GM18873 (cell line): ENCODE data around the gene TPPP3.

Experiments used
- ATAC-seq: cut with Tn5 transposase; IDR thresholded peaks from one replicate; pipeline ENCODE4 v1.9.1; 2021; ENCODE audit warnings: mild to moderate bottlenecking, moderate library complexity, moderate number of reproducible peaks; ENCODE audit not compliant: unreplicated experiment, low FRiP score

Gene TPPP3

GRCh38 chr16:67393111-67393787 is at the start of gene TPPP3:
Gene TPPP3, minus strand, starts transcription at chr16:67393498. Its CDS starts 2,387 bp downstream, at chr16:67391111.
- ATAC-seq: no peak

- ATAC-seq: no peak
Observed at GRCh38 chr16:67442581-67443255, 49.4 kb upstream of the TPPP3 start.

GRCh38 chr16:67441907-67442306 is 48.6 kb upstream of the TPPP3 start:
- no peak for ATAC-seq

- no peak for ATAC-seq
Observed at GRCh38 chr16:67441271-67441753, 48.0 kb upstream of the TPPP3 start.

GRCh38 chr16:67438824-67439393 is 45.6 kb upstream of the TPPP3 start:
- no peak for ATAC-seq

GRCh38 chr16:67438098-67438791 is 44.9 kb upstream of the TPPP3 start:
- no peak for ATAC-seq

- ATAC-seq: no peak
Observed at GRCh38 chr16:67437513-67437912, 44.2 kb upstream of the TPPP3 start.

- ATAC-seq: no peak
Observed at GRCh38 chr16:67436640-67437193, 43.4 kb upstream of the TPPP3 start.

GRCh38 chr16:67435758-67436164 is 42.5 kb upstream of the TPPP3 start:
- no peak for ATAC-seq

- no peak for ATAC-seq
Observed at GRCh38 chr16:67433131-67433719, 39.9 kb upstream of the TPPP3 start.

GRCh38 chr16:67432506-67432890 is 39.2 kb upstream of the TPPP3 start:
- no peak for ATAC-seq

GRCh38 chr16:67431775-67432505 is 38.6 kb upstream of the TPPP3 start:
- ATAC-seq: no peak

- ATAC-seq: no peak
Observed at GRCh38 chr16:67430977-67431774, 37.9 kb upstream of the TPPP3 start, which contains the start of gene HSD11B2. Gene HSD11B2, plus strand, starts transcription at chr16:67431121. Its CDS starts 128 bp downstream, at chr16:67431249.

- no peak for ATAC-seq
Observed at GRCh38 chr16:67430504-67430976, 37.2 kb upstream of the TPPP3 start.

GRCh38 chr16:67429799-67430503 is 36.7 kb upstream of the TPPP3 start:
- ATAC-seq: no peak

GRCh38 chr16:67429053-67429798 is 35.9 kb upstream of the TPPP3 start:
- no peak for ATAC-seq

- ATAC-seq: no peak
Observed at GRCh38 chr16:67428146-67428731, 34.9 kb upstream of the TPPP3 start.
